MM.1S (cell line): ENCODE results near the gene SH3PXD2B.

Source experiments
- CTCF ChIP-seq: fragments of 300-600 bp; sonication (generic); IDR thresholded peaks from 2 replicates; pipeline ENCODE4 v1.5.1; 2016; ENCODE audit warnings: antibody characterized with exemption, low read length, mixed read lengths
- EZH2 ChIP-seq: fragments of 300-600 bp; sonication (generic); optimal IDR thresholded peaks from 2 replicates; pipeline ENCODE3; 2017; ENCODE audit warnings: low read depth, mild to moderate bottlenecking, antibody characterized with exemption, low read length, mixed read lengths
- EZH2phosphoT487 ChIP-seq: fragments of 300-600 bp; sonication (generic); IDR thresholded peaks from 2 replicates; pipeline ENCODE4 v1.6.1; 2018; ENCODE audit warnings: antibody characterized with exemption, low read length

- no peak for TF ChIP-seq CTCF
- TF ChIP-seq EZH2phosphoT487 = no peak
- no peak for TF ChIP-seq EZH2
These were observed 43.4 kb upstream of the SH3PXD2B start for GRCh38 chr5:172497591-172498255.
